CD14-positive monocyte (primary cell): Measurements from ENCODE around the gene ZNF385B. TPM values are rescaled to one million over a fixed set of nuclear protein-coding genes. Genes with fewer than 3 reads are reported as not detected.

ENCODE experiments used
- DNase-seq, 3 donors: peaks; one replicate each; pipeline ENCODE4 v3.0.0-alpha.2; 2011 to 2022
- H2AFZ ChIP-seq: 2 replicates; pipeline ENCODE4 v1.6.0; 2012; ENCODE audit warnings: mild to moderate bottlenecking, low read depth, low read length, inconsistent platforms; ENCODE audit not compliant: insufficient read depth, poor library complexity, severe bottlenecking
- H3K27ac ChIP-seq, 2 donors: 1 replicate in 1 of 2; 2 replicates in 1 of 2; pipeline ENCODE4 v1.5.1; 2012 to 2013; ENCODE audit warnings: low read length in 2 of 2, control low read depth in 1 of 2, inconsistent platforms in 1 of 2, low read depth in 1 of 2, mild to moderate bottlenecking in 1 of 2
- H3K27me3 ChIP-seq, 2 donors: one replicate each; pipeline versions ENCODE4 v1.6.0 to v1.6.1; 2011 to 2013; ENCODE audit warnings: low read length in 2 of 2; ENCODE audit not compliant: control insufficient read depth in 2 of 2, insufficient read depth in 2 of 2
- H3K36me3 ChIP-seq, 2 donors: replicated peaks in 1 of 2; 1 replicate in 1 of 2; 2 replicates in 1 of 2; pipeline versions ENCODE4 v1.5.1 to v1.6.1; 2012 to 2013; ENCODE audit warnings: low read length in 2 of 2, control low read depth in 1 of 2, inconsistent platforms in 1 of 2, mild to moderate bottlenecking in 1 of 2; ENCODE audit not compliant: insufficient read depth in 2 of 2, control insufficient read depth in 1 of 2
- H3K4me1 ChIP-seq, 2 donors: 1 replicate in 1 of 2; 2 replicates in 1 of 2; pipeline versions ENCODE4 v1.5.1 to v1.6.1; 2012 to 2013; ENCODE audit warnings: low read length in 2 of 2, control low read depth in 1 of 2, inconsistent platforms in 1 of 2, mild to moderate bottlenecking in 1 of 2, moderate library complexity in 1 of 2; ENCODE audit not compliant: insufficient read depth in 2 of 2, control insufficient read depth in 1 of 2
- H3K4me2 ChIP-seq: replicated peaks from 2 replicates; pipeline ENCODE3; 2012; ENCODE audit warnings: low read length, moderate library complexity, mild to moderate bottlenecking; ENCODE audit not compliant: poor library complexity, severe bottlenecking; ENCODE audit errors: extremely low read depth
- H3K4me3 ChIP-seq, 3 experiments: fragments of 200-600 bp in 1 of 3; sonication (generic) in 1 of 3; replicated peaks in 1 of 3; 1 replicate in 2 of 3; 2 replicates in 1 of 3; pipeline ENCODE4 v1.5.1; 2011 to 2013; ENCODE audit warnings: low read length in 3 of 3, mild to moderate bottlenecking in 3 of 3, control low read depth in 2 of 3, low read depth in 2 of 3, inconsistent platforms in 1 of 3, moderate library complexity in 1 of 3
- H3K79me2 ChIP-seq: 2 replicates; pipeline ENCODE4 v1.6.0; 2012; ENCODE audit warnings: mild to moderate bottlenecking, control low read depth, inconsistent platforms, low read length, moderate library complexity; ENCODE audit not compliant: insufficient read depth
- H3K9ac ChIP-seq: 2 replicates; pipeline ENCODE4 v1.6.0; 2017; ENCODE audit warnings: low read length, mild to moderate bottlenecking; ENCODE audit not compliant: insufficient read depth, poor library complexity, severe bottlenecking
- H3K9me3 ChIP-seq, 2 donors: replicated peaks in 1 of 2; 1 replicate in 1 of 2; 2 replicates in 1 of 2; pipeline versions ENCODE4 v1.5.1 to v1.6.1; 2012 to 2013; ENCODE audit warnings: low read length in 2 of 2, control low read depth in 1 of 2; ENCODE audit not compliant: control insufficient read depth in 1 of 2, insufficient read depth in 1 of 2
- H4K20me1 ChIP-seq: 2 replicates; pipeline ENCODE4 v1.6.0; 2012; ENCODE audit warnings: mild to moderate bottlenecking, low read length, control low read depth, moderate library complexity; ENCODE audit not compliant: insufficient read depth
- H3K27ac Mint-ChIP-seq, 7 donors: one replicate each; pipeline ENCODE4 v1.8.0; 2020; ENCODE audit warnings: mild to moderate bottlenecking in 7 of 7, mixed read lengths in 7 of 7, moderate library complexity in 6 of 7, inconsistent platforms in 2 of 7
- H3K27me3 Mint-ChIP-seq, 3 donors: one replicate each; pipeline ENCODE4 v1.8.0; 2021 to 2022; ENCODE audit warnings: low read depth in 3 of 3, mild to moderate bottlenecking in 3 of 3, mixed read lengths in 3 of 3, moderate library complexity in 3 of 3, inconsistent platforms in 1 of 3
- H3K36me3 Mint-ChIP-seq, 2 donors: one replicate each; pipeline ENCODE4 v1.8.0; 2020; ENCODE audit warnings: mixed read lengths in 2 of 2, inconsistent platforms in 1 of 2, mild to moderate bottlenecking in 1 of 2
- H3K4me1 Mint-ChIP-seq: one replicate; pipeline ENCODE4 v1.8.0; 2020; ENCODE audit warnings: mild to moderate bottlenecking, mixed read lengths
- H3K4me3 Mint-ChIP-seq, 2 donors: one replicate each; pipeline ENCODE4 v1.8.0; 2020; ENCODE audit warnings: mild to moderate bottlenecking in 2 of 2, mixed read lengths in 2 of 2, moderate library complexity in 1 of 2
- H3K9me3 Mint-ChIP-seq, 7 donors: one replicate each; pipeline ENCODE4 v1.8.0; 2020 to 2022; ENCODE audit warnings: mixed read lengths in 7 of 7, mild to moderate bottlenecking in 6 of 7, moderate library complexity in 6 of 7, inconsistent platforms in 2 of 7
- CTCF ChIP-seq: fragments of 200-600 bp; IDR thresholded peaks from one replicate; pipeline ENCODE4 v1.8.0; 2022; ENCODE audit warnings: antibody characterized with exemption, mild to moderate bottlenecking
- WGBS: methylation state at CpG from one replicate; pipeline ENCODE4 v1.1.5; 2013; ENCODE audit warnings: missing lambda C conversion rate; ENCODE audit not compliant: insufficient coverage; 5-methylcytosine and 5-hydroxymethylcytosine counted together
- intact Hi-C, 2 donors: fragments of 100-400 bp; cut with micrococcal nuclease; formaldehyde crosslinking; loops; one replicate each; pipeline versions ENCODE4 v1.15.0 to v1.15.1; 2023
- polyA plus RNA-seq, 3 donors: library from polyadenylated mRNA; depleted of rRNA in 1 of 3; unstranded in 2 of 3; stranded (reverse) in 1 of 3; fragments of 300-500 nt in 2 of 3; fragments of >200 nt in 1 of 3; fragmentation: Illumina TruSeq in 2 of 3; gene quantifications; 1 replicate in 2 of 3; 2 replicates in 1 of 3; pipeline ENCODE4 v1.2.3, GENCODE V29; 2012 to 2021

The ZNF385B gene
- polyA plus RNA-seq, 3 donors: not detected

DNA sequence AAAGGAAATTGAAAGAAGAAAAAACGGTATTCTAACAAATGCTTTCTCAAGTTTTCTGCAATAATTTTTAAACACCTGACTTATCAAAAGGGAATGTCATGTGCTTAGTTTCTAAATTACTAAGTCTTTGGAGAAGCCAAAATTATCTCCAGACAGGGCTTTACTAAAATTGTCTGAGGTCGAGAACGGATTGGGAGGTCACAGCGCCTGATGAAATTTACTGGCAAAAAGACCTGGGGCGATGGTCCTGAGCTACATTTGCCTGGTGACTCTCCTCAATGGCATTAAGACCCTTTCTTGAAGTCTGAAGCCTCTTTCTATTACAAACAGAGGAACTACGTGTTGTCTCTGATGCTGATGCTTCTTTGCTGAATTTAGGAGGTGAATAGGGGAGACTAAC lies 305.0 kb downstream of the ZNF385B start:
- no peaks in the 10 kb centered on the region for H3K36me3 ChIP-seq
- intact Hi-C loops: no loop called here
- no peak overlapping the region for H3K4me3 ChIP-seq
- no peak for TF ChIP-seq CTCF
- H3K27ac Mint-ChIP-seq: no peak overlapping the region
- no peak overlapping the region for H3K27ac ChIP-seq
- H4K20me1 ChIP-seq: no peaks in the 10 kb centered on the region
- H3K79me2 ChIP-seq: no peaks in the 10 kb centered on the region
- H3K4me3 Mint-ChIP-seq: no peak overlapping the region
- DNase-seq: no peak
- no peaks in the 10 kb centered on the region for H3K36me3 Mint-ChIP-seq
- H3K9me3 ChIP-seq: no peaks in the 10 kb centered on the region
- H3K4me2 ChIP-seq: no peak overlapping the region
- no peak overlapping the region for H3K9ac ChIP-seq
- H3K27me3 ChIP-seq: no peaks in the 10 kb centered on the region
- H3K9me3 Mint-ChIP-seq: peaks cover 0 to 1% (median 0%) of the 10 kb centered on the region in 7 donors
- WGBS: 88% methylated on average over 3 of the region's 6 CpGs
- H3K4me1 ChIP-seq: no peaks in the 10 kb centered on the region
- H2AFZ ChIP-seq: no peak overlapping the region
- peaks cover 0 to 1% (median 1%) of the 10 kb centered on the region in 3 donors for H3K27me3 Mint-ChIP-seq
- H3K4me1 Mint-ChIP-seq: no peaks in the 10 kb centered on the region

DNA sequence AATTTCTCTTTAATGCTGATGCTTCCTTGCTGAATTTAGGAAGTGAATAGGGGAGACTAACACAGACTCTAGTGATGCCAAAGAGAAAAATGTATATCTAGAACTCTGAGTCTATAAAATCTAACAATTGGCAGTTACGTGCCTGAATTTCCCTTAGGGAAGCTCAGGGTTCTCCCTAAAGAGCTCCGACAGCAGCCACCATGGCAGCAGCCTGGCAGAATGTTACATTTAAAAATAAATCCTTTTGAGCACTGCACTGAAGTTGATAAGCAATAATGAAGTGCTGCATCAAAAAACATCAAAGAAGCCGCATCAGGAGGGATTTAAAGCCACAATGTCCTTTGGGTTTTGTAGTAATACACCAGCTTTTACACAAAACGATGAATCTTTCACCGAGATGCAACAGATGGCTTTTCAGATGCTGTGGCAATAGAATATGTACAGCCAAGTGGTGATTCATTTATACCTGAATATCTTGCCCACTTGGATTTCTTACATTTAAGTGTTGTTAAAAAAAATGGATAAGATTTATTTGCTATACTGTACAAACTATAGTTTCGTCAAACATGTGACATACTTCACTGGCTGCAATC lies 305.6 kb downstream of the ZNF385B start:
- Histone ChIP-seq H3K4me1 (no peaks in the 10 kb centered on the region), H3K79me2 (no peaks in the 10 kb centered on the region), H3K4me2 (no peak overlapping the region), H3K4me3 (no peak overlapping the region), H3K36me3 (no peaks in the 10 kb centered on the region), H3K9ac (no peak overlapping the region), H3K9me3 (no peaks in the 10 kb centered on the region), H4K20me1 (no peaks in the 10 kb centered on the region), H3K27ac (no peak overlapping the region), H3K27me3 (no peaks in the 10 kb centered on the region), H2AFZ (no peak overlapping the region)
- intact Hi-C loops: no loop called here
- no peak for TF ChIP-seq CTCF
- H3K36me3 Mint-ChIP-seq: no peaks in the 10 kb centered on the region
- H3K4me3 Mint-ChIP-seq: no peak overlapping the region
- H3K27me3 Mint-ChIP-seq: peaks cover 0 to 1% (median 1%) of the 10 kb centered on the region in 3 donors
- H3K4me1 Mint-ChIP-seq: no peaks in the 10 kb centered on the region
- no peak for DNase-seq
- H3K27ac Mint-ChIP-seq: no peak overlapping the region
- peaks cover 0 to 1% (median 0%) of the 10 kb centered on the region in 7 donors for H3K9me3 Mint-ChIP-seq
- WGBS: 88% methylated on average over 3 of the region's 6 CpGs
